Measurements from ENCODE around the gene ROCK2.

Gene ROCK2

DNA sequence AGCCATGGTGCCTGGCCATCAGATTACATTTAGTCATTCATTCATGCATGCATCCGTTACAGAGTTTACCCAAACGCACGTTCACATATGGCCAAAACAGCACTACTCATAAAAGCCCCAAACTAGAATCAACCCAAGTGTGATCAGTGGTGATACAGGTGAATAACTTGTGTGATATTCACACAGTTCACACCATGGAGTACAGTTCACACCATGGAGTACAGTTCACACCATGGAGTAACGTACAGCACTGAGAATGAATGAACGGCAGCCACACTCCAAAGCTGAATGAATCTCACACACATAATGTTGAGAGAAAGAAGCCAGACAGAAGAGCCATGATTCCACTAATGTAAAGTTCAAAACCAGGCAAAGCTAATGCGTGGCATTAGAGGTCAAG lies 201.4 kb downstream of the ROCK2 start:
- DNase-seq = no peak

DNA sequence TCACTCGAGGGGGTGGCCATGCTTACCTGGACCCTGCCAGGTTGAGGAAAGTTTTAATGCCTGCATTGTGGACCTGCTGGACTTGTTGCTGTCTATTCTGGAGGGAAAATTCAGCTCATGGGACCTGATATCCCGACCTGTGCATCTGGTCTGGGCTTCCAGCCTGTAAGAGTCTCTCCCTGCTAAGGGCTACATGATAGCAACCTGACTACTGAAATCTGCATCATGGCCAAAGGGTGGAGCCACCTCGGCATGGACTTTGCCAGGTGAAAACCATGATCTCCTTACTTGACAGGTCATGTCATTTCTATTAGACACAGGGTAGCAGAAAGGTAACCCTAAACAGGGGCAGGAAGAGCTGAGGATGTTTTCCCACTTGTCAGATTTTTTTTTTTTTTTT lies 202.1 kb downstream of the ROCK2 start:
- DNase-seq = no peak

GRCh38 chr2:11141319-11141718 lies 203.1 kb downstream of the ROCK2 start:
- no peak for DNase-seq

DNA sequence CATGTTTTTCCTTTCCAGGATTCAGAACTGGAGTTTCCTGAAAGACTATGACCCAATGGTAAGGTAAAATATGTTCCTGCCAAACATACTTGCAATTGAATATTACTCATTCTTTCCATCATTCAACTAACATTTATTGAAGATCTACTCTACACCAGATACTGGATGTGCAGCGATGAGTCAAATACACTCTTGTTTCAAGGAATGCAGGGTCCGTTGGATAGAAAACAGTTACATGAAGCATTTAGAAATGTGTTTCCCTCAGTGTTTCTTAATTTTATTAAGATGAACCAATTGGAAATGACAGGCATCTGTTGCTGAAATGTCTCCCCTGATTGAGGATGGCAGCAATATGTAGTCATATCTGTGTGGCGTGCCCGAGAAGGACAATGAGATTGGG lies 203.9 kb downstream of the ROCK2 start:
- no peak for DNase-seq

GRCh38 chr2:11134349-11134748 lies 210.1 kb downstream of the ROCK2 start:
- DNase-seq = no peak

DNA sequence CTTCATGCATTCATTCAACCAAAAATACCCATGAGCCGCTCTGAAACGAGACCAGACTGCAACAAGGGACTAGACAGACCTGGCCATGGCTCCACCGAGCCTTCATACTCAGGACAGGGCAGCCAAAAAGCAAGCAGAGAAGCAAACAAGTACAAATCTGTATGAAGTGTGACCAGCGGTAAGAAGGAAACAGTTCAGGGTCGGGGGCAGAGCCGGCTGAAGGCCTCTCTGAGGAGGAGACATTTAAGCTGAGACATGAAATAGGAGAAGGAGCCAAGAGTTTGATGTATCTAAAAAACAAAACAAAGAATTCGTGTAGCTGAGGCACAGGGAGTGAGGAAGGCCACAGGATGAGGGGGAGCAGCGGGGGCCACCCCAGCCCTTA lies 210.5 kb downstream of the ROCK2 start:
- DNase-seq = no peak

- no peak for DNase-seq
These were observed 211.0 kb downstream of the ROCK2 start for GRCh38 chr2:11133238-11133935.

DNA sequence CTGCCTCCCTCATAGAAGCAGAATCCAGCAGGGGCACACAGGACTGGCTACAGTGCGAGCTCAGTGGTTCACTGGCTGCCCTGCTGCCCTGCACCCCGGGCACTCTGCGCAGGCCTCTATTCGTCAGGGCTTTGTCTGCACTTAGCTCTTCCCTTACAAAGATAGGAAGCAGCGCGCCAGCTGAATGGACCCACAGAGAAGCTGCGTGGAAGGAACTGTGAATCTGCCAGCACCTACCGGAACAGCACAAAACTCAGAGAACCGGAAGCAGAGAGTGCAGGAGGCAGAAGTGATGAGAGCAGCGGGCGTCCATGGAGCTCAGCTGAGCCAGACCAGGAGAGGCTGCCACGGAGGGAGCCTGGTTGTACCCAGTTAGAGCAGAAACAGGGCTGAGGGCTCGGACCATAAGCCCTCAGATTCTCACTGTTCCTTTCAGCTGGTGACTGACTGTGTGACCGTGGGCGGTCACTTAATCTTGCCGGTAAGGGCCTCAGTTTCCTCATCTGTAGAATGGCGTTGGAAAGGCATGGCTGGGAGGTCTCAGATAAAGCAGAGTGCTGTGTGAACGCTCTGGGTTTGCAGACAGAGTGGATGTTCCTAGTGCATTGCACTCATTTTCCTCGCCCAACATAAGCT lies 212.3 kb downstream of the ROCK2 start:
- DNase-seq = no peak

DNA sequence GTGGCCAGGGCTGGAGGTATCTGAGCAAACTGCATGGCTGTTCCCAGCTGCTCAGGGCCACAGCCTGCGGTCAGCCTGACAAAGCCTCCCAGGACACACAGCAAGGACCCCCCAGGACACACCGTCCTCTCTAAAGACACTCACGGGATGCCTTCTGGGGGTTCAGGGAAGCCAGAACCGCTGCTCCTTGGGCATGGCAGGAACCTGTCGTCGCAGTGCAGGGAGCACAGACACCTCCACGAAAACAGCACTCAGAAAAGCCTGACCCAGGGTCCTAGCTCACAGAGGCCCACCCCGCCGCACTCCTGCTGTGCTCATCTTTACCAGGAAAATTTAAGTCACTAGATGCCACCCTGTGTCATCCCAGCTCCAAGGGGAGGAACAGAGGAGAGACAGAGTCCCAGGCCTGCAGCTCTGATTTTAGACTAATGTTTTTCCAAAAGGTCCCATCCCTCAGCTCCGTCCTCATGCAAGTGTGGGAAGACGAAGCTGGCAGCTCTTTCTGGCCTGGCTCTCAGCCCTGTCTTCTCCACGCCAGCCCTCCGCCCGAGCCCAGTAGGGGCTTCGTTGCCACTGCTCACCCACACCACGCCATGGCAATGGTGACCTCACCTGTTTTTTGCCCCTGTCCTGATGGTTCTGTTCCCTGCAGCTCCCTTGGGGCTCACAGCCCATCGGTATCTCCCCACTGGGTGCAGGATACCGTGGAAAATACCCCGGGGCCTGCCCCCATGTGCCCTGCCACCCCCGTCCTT lies 213.1 kb downstream of the ROCK2 start:
- no peak for DNase-seq
